AG04450 (cell line): ENCODE measurements around the gene BEST4. TPM values are rescaled to one million over a fixed set of nuclear protein-coding genes. Genes with fewer than 3 reads are reported as not detected.

Experiments
- CTCF ChIA-PET: fragments of 300-600, 350-600 bp; formaldehyde crosslinking; extraction: SDS; loops from one replicate; lab custom pipeline; 2022; ENCODE audit warnings: antibody characterized with exemption, inconsistent platforms; lab: Charles Lee
- POLR2A ChIA-PET: fragments of 350-600 bp; formaldehyde crosslinking; extraction: SDS; loops from one replicate; lab custom pipeline; 2021; ENCODE audit warnings: antibody characterized with exemption, inconsistent platforms; lab: Yijun Ruan, JAX
- DNase-seq: peaks from one replicate; pipeline ENCODE4 v3.0.0-alpha.2; 2011; ENCODE audit warnings: low read depth, low spot score
- H3K27ac ChIP-seq: one replicate; pipeline ENCODE4 v1.5.1; 2012; ENCODE audit warnings: low read depth, low read length, control low read depth
- H3K27me3 ChIP-seq: one replicate; pipeline ENCODE4 v1.6.0; 2012; ENCODE audit warnings: low read length; ENCODE audit not compliant: control insufficient read depth, insufficient read depth
- H3K4me3 ChIP-seq: 2 replicates; pipeline ENCODE4 v1.5.1; 2011; ENCODE audit warnings: mild to moderate bottlenecking, low read depth, low read length, control low read depth
- H3K9me3 ChIP-seq: 2 replicates; pipeline ENCODE4 v1.5.1; 2012; ENCODE audit warnings: low read length; ENCODE audit not compliant: control insufficient read depth, insufficient read depth
- polyA plus RNA-seq: library from polyadenylated mRNA; depleted of rRNA; stranded (reverse); fragments of >200 nt; gene quantifications from 2 replicates; pipeline ENCODE4 v1.2.3, GENCODE V29; 2011
- TF ChIP-seq, protein P1 (sequence below): IDR thresholded peaks from 2 replicates; pipeline ENCODE4 v1.5.1; 2011; ENCODE audit warnings: low read depth, low read length, control low read depth, inconsistent platforms

BEST4 gene
- polyA plus RNA-seq, 1 experiment, result 0.07 TPM

DNA sequence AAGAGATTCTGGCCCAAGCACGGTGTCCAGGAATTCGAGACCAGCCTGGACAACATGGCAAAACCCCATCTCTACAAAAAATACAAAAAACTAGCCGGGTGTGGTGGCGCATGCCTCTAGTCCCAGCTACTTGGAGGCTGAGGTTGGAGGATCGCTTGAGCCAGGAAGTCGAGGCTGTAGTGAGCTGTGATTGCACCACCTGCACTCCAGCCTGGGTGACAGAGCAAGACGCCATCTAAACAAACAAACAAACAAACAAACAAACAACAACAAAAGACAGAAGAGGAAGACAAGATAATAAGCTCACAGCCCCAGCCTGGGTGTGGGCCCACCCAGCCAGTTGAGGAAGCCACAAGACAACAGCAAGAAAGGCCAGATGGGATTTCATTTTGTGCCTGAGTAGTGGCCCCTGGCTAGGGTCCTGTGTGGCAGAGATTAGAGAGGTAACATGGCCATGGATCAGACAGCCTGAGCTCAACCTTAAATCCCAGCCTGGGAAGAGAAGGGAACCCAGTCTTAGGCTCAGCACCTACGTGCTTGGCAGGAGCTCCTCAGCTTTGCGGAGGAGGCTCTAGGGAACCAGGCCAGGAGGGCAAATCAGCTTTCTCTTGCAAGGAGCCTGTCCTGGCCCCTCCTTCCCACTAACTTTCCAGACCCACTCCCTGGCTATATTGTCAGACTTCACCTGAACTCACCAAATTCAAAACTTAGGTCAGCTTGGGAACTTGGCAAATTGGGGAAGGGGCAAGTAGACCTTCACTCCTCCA lies 4.9 kb upstream of the BEST4 start:
- DNase-seq, result no peak
- Histone ChIP-seq H3K27ac (no peak overlapping the region), H3K9me3 (no peaks in the 10 kb centered on the region), H3K27me3 (no peaks in the 10 kb centered on the region), H3K4me3 (no peak overlapping the region)
- POLR2A ChIA-PET, result interaction anchor here (1.1 to 2.5 kb wide), 3 partner anchors 17 to 28 kb away, joined by 3 to 10 read pairs (median 5); partner anchors contain the start of gene RPS8
- TF ChIP-seq, protein P1, sequence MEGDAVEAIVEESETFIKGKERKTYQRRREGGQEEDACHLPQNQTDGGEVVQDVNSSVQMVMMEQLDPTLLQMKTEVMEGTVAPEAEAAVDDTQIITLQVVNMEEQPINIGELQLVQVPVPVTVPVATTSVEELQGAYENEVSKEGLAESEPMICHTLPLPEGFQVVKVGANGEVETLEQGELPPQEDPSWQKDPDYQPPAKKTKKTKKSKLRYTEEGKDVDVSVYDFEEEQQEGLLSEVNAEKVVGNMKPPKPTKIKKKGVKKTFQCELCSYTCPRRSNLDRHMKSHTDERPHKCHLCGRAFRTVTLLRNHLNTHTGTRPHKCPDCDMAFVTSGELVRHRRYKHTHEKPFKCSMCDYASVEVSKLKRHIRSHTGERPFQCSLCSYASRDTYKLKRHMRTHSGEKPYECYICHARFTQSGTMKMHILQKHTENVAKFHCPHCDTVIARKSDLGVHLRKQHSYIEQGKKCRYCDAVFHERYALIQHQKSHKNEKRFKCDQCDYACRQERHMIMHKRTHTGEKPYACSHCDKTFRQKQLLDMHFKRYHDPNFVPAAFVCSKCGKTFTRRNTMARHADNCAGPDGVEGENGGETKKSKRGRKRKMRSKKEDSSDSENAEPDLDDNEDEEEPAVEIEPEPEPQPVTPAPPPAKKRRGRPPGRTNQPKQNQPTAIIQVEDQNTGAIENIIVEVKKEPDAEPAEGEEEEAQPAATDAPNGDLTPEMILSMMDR, result no peak
- CTCF ChIA-PET, result interaction anchor here (0.7 to 1.6 kb wide), 4 partner anchors 14 to 510 kb away, joined by 3 to 12 read pairs (median 4); partner anchors contain the start of genes BTBD19, DYNLT4 and UROD

DNA sequence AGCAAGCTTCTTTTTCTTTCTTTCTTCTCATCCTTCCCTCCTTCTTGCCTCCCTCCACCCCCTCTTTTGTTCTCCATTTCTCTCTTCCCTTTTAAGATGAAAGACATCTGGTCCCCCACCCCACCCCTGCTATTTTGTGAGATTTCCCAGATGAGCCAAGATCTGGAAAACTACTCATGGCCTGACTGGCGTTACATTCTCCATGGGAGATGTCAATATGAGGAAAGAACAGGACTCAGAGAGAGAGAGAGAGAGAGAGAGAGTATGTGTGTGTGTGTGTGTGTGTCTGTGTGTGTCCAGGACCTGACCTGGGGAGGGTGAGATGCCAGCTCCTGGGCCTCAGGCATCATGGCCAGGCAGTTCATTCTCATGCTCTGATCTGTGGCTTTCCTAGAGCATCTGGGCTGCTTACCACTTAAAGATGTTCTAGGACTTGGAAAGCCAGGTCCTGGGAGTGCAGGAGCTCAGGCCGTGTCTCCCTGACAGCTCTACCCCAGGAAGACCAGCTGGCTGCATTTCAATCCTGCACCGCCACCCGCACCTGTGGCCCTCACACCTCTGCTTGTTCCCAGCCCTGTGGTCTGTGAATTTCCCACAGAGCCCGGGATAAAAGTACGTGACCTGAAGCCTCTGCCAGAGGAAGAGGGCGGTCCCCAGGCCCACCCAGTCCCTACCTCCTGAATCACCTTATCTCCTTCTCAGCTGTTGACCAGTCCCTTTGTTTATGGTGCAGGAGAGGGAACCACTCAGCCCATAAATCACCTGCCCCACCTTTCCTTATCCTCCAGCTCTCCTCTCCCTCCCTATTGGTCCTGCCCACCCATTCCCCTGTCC lies 3.2 kb upstream of the BEST4 start:
- TF ChIP-seq, protein P1, result no peak
- CTCF ChIA-PET, result interaction anchor here (0.7 to 1.5 kb wide), 4 partner anchors 9 to 61 kb away, joined by 3 to 4 read pairs (median 4); partner anchors contain the start of genes PLK3 and RNU5D-1
- no peaks in the 10 kb centered on the region for H3K27me3 ChIP-seq
- H3K4me3 ChIP-seq, result no peak overlapping the region
- H3K27ac ChIP-seq, result no peak overlapping the region
- no peaks in the 10 kb centered on the region; the same call in 1 of the 2 replicates for H3K9me3 ChIP-seq
- POLR2A ChIA-PET, result interaction anchor here (0.6 to 2.5 kb wide), 5 partner anchors 9 to 792 kb away, joined by 3 to 10 read pairs (median 3); partner anchors contain the start of gene RPS8
- no peak for DNase-seq

DNA sequence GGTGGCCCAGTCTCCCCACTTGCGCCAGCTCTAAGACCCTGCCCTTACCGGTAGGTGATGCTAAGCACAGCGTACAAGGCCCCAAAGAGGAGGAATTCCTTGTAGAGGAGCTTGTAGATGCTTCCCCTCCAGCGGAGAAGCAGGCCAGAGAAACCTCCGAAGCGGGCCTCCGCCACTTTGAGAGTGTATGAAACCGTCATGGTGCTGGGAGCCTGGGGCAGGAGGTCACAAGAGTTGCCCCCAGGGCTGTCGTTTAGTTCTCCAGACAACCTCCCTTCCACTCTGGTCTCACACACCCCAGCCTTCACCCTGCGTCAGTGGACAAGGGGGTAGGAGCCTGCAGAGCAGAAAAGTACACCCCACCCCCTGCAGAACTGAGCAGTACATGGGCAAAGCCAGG lies 464 bp downstream of the BEST4 start:
- Histone ChIP-seq H3K9me3 (no peaks in the 10 kb centered on the region; the same call in 1 of the 2 replicates), H3K4me3 (no peak overlapping the region), H3K27me3 (peaks cover 2% of the 10 kb centered on the region), H3K27ac (no peak overlapping the region)
- CTCF ChIA-PET, result interaction anchor here (1.0 to 1.7 kb wide), 6 partner anchors 12 to 227 kb away, joined by 3 to 5 read pairs (median 3); partner anchors contain the start of gene PLK3
- POLR2A ChIA-PET, result interaction anchor here (1.2 to 2.9 kb wide), 2 partner anchors 12 to 57 kb away, joined by 11 to 16 read pairs; partner anchors contain the start of gene RPS8
- DNase-seq, result no peak
- TF ChIP-seq, protein P1, result no peak

DNA sequence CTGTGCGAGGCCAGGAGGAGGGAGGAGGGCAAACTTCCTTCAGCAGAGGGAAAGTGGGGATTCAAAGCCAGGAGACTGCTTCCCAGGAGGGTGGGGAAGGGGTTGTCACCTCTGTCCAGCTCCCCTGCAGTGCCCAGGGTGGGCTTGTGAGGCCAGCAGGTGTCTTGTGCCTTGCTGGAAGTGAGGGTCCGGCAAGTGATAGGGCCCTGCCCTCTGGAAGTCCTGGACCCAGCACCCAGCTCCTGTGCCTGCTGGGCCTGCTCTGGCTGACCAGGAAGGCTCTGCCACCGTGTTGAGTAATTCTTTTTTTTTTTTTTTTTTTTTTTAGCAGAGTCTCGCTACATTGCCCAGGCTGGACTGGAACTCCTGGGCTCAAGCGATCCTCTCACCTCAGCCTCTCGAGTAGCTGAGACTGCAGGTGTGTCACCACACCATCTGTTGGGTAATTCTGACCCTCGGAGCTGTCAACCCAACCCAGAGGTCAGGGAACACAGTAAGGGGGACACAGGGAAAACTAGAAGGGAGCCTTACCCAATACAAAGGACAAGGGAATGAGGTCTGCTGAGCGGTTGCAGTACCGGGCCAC lies 1.0 kb downstream of the BEST4 start:
- no peaks in the 10 kb centered on the region; the same call in 1 of the 2 replicates for H3K9me3 ChIP-seq
- no peak overlapping the region for H3K27ac ChIP-seq
- peaks cover 2% of the 10 kb centered on the region for H3K27me3 ChIP-seq
- DNase-seq, result no peak
- H3K4me3 ChIP-seq, result no peak overlapping the region
- TF ChIP-seq, protein P1, result no peak
- ChIA-PET POLR2A (interaction anchor here (0.6 to 1.2 kb wide), 3 partner anchors 11 to 56 kb away, joined by 4 to 12 read pairs (median 11); partner anchors contain the start of gene RPS8), CTCF (interaction anchor here (0.6 to 1.7 kb wide), 7 partner anchors 13 to 702 kb away, joined by 3 to 12 read pairs (median 3); partner anchors contain the start of gene PLK3)
